ENCODE results near the gene SNX8. TPM values are rescaled to one million over a fixed set of nuclear protein-coding genes. Genes with fewer than 3 reads are reported as not detected.
A peak's percentile ranks its signal among the peaks of the same experiment; 100 is the strongest.
"Not testable (repeated sequence)": the region's sequence is repeated elsewhere in the genome, so short reads cannot be mapped to it uniquely, and the experiment has no call there.

Gene SNX8
- total RNA-seq, 1 donor from 2014 or later: 60.1 TPM

- Histone ChIP-seq H3K4me3 (no peak overlapping the region), H3K9me3 (no peaks in the 10 kb centered on the region), H3K36me3 (no peaks in the 10 kb centered on the region), H3K4me1 (no peaks in the 10 kb centered on the region), H3K27ac (no peak overlapping the region), H3K27me3 (no peaks in the 10 kb centered on the region)
- DNase-seq (no peak), ATAC-seq (no peak)
- intact Hi-C loops (cut with DNase I): no loop called here
- no peak for TF ChIP-seq CTCF (IDR thresholded peaks at IDR 0.05)
These were observed 6.8 kb upstream of the SNX8 start for GRCh38 chr7:2321020-2321419.

GRCh38 chr7:2317556-2318293 is 3.5 kb upstream of the SNX8 start:
- H3K9me3 ChIP-seq: no peaks in the 10 kb centered on the region
- no peaks in the 10 kb centered on the region for H3K27me3 ChIP-seq
- peaks cover 6% of the 10 kb centered on the region for H3K4me1 ChIP-seq
- DNase-seq: no peak
- H3K4me3 ChIP-seq: no peak overlapping the region
- intact Hi-C loops (cut with DNase I): no loop called here
- no peaks in the 10 kb centered on the region for H3K36me3 ChIP-seq
- ATAC-seq: no peak
- no peak overlapping the region for H3K27ac ChIP-seq
- TF ChIP-seq CTCF (IDR thresholded peaks at IDR 0.05): no peak

GRCh38 chr7:2316578-2316977 is 2.3 kb upstream of the SNX8 start:
- intact Hi-C loops (cut with DNase I): no loop called here
- no peaks in the 10 kb centered on the region for H3K27me3 ChIP-seq
- H3K27ac ChIP-seq: no peak overlapping the region
- TF ChIP-seq CTCF (IDR thresholded peaks at IDR 0.05): no peak
- peaks cover 12% of the 10 kb centered on the region for H3K4me1 ChIP-seq
- no peak overlapping the region for H3K4me3 ChIP-seq
- no peaks in the 10 kb centered on the region for H3K9me3 ChIP-seq
- DNase-seq (no peak), ATAC-seq (no peak)
- no peaks in the 10 kb centered on the region for H3K36me3 ChIP-seq

GRCh38 chr7:2315787-2316186 is 1.5 kb upstream of the SNX8 start:
- Histone ChIP-seq H3K9me3 (no peaks in the 10 kb centered on the region), H3K4me3 (no peak overlapping the region), H3K36me3 (no peaks in the 10 kb centered on the region), H3K4me1 (peaks cover 12% of the 10 kb centered on the region), H3K27ac (no peak overlapping the region), H3K27me3 (no peaks in the 10 kb centered on the region)
- DNase-seq (no peak), ATAC-seq (no peak)
- TF ChIP-seq CTCF (IDR thresholded peaks at IDR 0.05): no peak
- intact Hi-C loops (cut with DNase I): no loop called here

GRCh38 chr7:2314956-2315530 is 802 bp upstream of the SNX8 start:
- ATAC-seq; intact Hi-C loops (cut with DNase I); H3K4me3 ChIP-seq: not testable (repeated sequence)

GRCh38 chr7:2313450-2314208 is 612 bp downstream of the SNX8 start:
- H3K27ac ChIP-seq: peak overlapping the region; percentile 85
- intact Hi-C loops (cut with DNase I): no loop called here
- peaks cover 5% of the 10 kb centered on the region for H3K36me3 ChIP-seq
- H3K27me3 ChIP-seq: no peaks in the 10 kb centered on the region
- H3K9me3 ChIP-seq: no peaks in the 10 kb centered on the region
- DNase-seq: no peak
- peaks cover 20% of the 10 kb centered on the region for H3K4me1 ChIP-seq
- TF ChIP-seq CTCF (IDR thresholded peaks at IDR 0.05): no peak
- peak overlapping the region; percentile 93 for H3K4me3 ChIP-seq
- ATAC-seq: peak; percentile 37

More at GRCh38 chr7:2314956-2315530, 802 bp upstream of the SNX8 start:
- not testable (repeated sequence) for H3K27me3 ChIP-seq, H3K9me3 ChIP-seq, H3K36me3 ChIP-seq, H3K27ac ChIP-seq, DNase-seq
- peaks cover 20% of the 10 kb centered on the region for H3K4me1 ChIP-seq
